NCI-H2029 treated with DMSO at 0.1 percent for 48 hours (cell line): ENCODE measurements around the gene CES1.
"Not testable (repeated sequence)": the region's sequence is repeated elsewhere in the genome, so short reads cannot be mapped to it uniquely, and the experiment has no call there.

Experiments used
- DNase-seq: peaks from one replicate; lab custom pipeline; 2025; lab: John Stamatoyannopoulos, UW

CES1 gene

GRCh38 chr16:55790240-55790639 lies 42.7 kb downstream of the CES1 start:
- DNase-seq: not testable (repeated sequence)

- DNase-seq: not testable (repeated sequence)
These were observed 50.2 kb downstream of the CES1 start for GRCh38 chr16:55782793-55783091.

GRCh38 chr16:55782091-55782792 lies 50.7 kb downstream of the CES1 start:
- DNase-seq: not testable (repeated sequence)

GRCh38 chr16:55781456-55781855 lies 51.4 kb downstream of the CES1 start:
- DNase-seq: not testable (repeated sequence)

- not testable (repeated sequence) for DNase-seq
These were observed 52.8 kb downstream of the CES1 start for GRCh38 chr16:55780095-55780407.

- DNase-seq: peak; percentile 25
These were observed 53.3 kb downstream of the CES1 start for GRCh38 chr16:55779402-55780094.

GRCh38 chr16:55778757-55779156 lies 54.1 kb downstream of the CES1 start:
- DNase-seq: no peak

GRCh38 chr16:55775857-55776256 lies 57.0 kb downstream of the CES1 start:
- no peak for DNase-seq

- DNase-seq: no peak
These were observed 58.9 kb downstream of the CES1 start for GRCh38 chr16:55773859-55774549.

GRCh38 chr16:55765161-55765560 lies 67.7 kb downstream of the CES1 start:
- DNase-seq: no peak

GRCh38 chr16:55760310-55761001 lies 72.4 kb downstream of the CES1 start:
- no peak for DNase-seq

- not testable (repeated sequence) for DNase-seq
These were observed 73.0 kb downstream of the CES1 start for GRCh38 chr16:55759965-55760309.

GRCh38 chr16:55757595-55758527 lies 75.0 kb downstream of the CES1 start:
- DNase-seq: not testable (repeated sequence)

- DNase-seq: no peak
These were observed 75.9 kb downstream of the CES1 start for GRCh38 chr16:55756963-55757362.

- no peak for DNase-seq
These were observed 78.8 kb downstream of the CES1 start for GRCh38 chr16:55754056-55754455.

GRCh38 chr16:55753145-55753631 lies 79.7 kb downstream of the CES1 start:
- DNase-seq: not testable (repeated sequence)
